ENCODE results near the gene TMEM181.

GRCh38 chr6:158625881-158626305 lies 66.0 kb downstream of the TMEM181 start:
- TF ChIP-seq CTCF (IDR thresholded peaks at IDR 0.05) (no peak), POLR2AphosphoS5 (IDR thresholded peaks at IDR 0.05) (peak in 1 of 3 donors; percentile 11)

Data from breast epithelium (tissue), 3 donors.